ENCODE results near the gene RIPPLY1. TPM values are rescaled to one million over a fixed set of nuclear protein-coding genes. Genes with fewer than 3 reads are reported as not detected.

The RIPPLY1 gene
- total and polyA plus RNA-seq, 9 of the 15 experiments (the other 6 are each of a cell fraction or from before 2014, with no cell fraction given), result not detected

DNA sequence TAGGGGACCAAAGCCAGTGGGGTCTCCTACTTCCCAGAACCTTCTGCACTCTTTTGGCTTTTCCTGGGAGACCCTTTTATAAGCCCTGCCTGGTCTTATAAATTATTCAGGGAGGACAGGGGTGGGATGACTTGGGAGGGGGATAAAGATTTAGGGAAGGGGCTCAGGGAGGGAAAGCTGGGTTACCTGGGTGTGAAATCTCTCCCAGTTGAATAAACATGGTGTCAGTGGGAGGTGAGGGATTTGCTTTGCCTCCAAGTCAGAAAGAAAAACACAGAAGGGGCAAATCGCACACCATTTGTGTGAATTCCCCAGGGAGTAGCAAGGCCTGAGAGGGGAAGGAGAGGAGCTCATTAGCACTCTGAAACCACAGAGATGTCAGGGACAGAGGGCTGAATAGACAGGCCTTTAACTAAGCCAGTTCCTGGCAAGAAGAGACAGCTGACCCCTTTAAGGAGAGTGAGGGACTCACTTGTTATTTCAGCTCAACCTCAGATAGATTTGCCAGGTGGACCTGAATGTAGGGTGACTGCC is at the start of gene RIPPLY1 (continued):
- TF ChIP-seq CEBPG (CRISPR knock-in tag; IDR thresholded peaks at IDR 0.05) (no peak), CEBPG (tag; conservative IDR thresholded peaks at IDR 0.05 in 1 of 2, IDR thresholded peaks at IDR 0.05 in 1 of 2) (no peak), DEAF1 (CRISPR knock-in tag; IDR thresholded peaks at IDR 0.05) (no peak)

- Histone ChIP-seq H3K9ac (ENCODE audit: insufficient read depth in 1 of 2, low read depth in 2 of 2, low read length in 2 of 2) (no peak overlapping the region), H3K36me3 (ENCODE audit: control insufficient read depth, insufficient read depth, low read length) (no peaks in the 10 kb centered on the region), H3K4me3 (no peak overlapping the region), H3K4me2 (ENCODE audit: insufficient read depth, low read length) (no peak overlapping the region), H3K27ac (ENCODE audit: extremely low read depth, low read depth, low read length) (no peak overlapping the region), H4K20me1 (replicated peaks; ENCODE audit: control insufficient read depth, insufficient read depth, low read length) (no peaks in the 10 kb centered on the region), H3K9me3 (replicated peaks; ENCODE audit: control insufficient read depth, insufficient read depth, low read depth, low read length) (no peaks in the 10 kb centered on the region), H3K4me1 (replicated peaks in 1 of 2; ENCODE audit: control insufficient read depth in 2 of 2, insufficient read depth in 2 of 2, low read length in 2 of 2) (no peaks in the 10 kb centered on the region), H3K9me1 (ENCODE audit: control insufficient read depth, insufficient read depth, low read length) (no peaks in the 10 kb centered on the region), H3K27me3 (ENCODE audit: control insufficient read depth in 2 of 2, insufficient read depth in 2 of 2, low read length in 2 of 2) (no peaks in the 10 kb centered on the region), H2AFZ (ENCODE audit: low read depth, low read length) (no peak overlapping the region), H3K79me2 (ENCODE audit: control insufficient read depth, insufficient read depth, low read length) (no peaks in the 10 kb centered on the region)
- FAIRE-seq (no peak), DNase-seq (ENCODE audit: extremely low read depth in 1 of 4, low spot score in 3 of 4) (no peak), ATAC-seq (no peak)
- no peak for TF ChIP-seq CCAR2 (IDR thresholded peaks at IDR 0.05; ENCODE audit: low read depth, low read length)
- TF ChIP-seq HDAC1 (IDR thresholded peaks at IDR 0.05), result no peak
- no peak for TF ChIP-seq PPARD (CRISPR knock-in tag; IDR thresholded peaks at IDR 0.05)
- TF ChIP-seq ZNF639 (CRISPR knock-in tag; conservative IDR thresholded peaks at IDR 0.05 in 1 of 2, IDR thresholded peaks at IDR 0.05 in 1 of 2), result no peak
- no peak for TF ChIP-seq FOXP1 (CRISPR knock-in tag; IDR thresholded peaks at IDR 0.05)
- TF ChIP-seq ZNF408 (CRISPR knock-in tag; IDR thresholded peaks at IDR 0.05; ENCODE audit: low read depth), result no peak
- ChIA-PET CTCF (ENCODE audit: low intra/inter-chr PET ratio) (interaction anchor here (0.8 to 0.9 kb wide), 2 partner anchors 54 to 58 kb away, joined by 3 read pairs; no protein-coding TSS in a partner anchor), POLR2A (no interaction called here)
- intact Hi-C loops (cut with micrococcal nuclease) (loop anchor here (2.0 kb wide), 1 partner anchor 58 kb away; no protein-coding TSS in a partner anchor), in situ Hi-C loops (cut with MboI) (no loop called here)
- 0% methylated on average over 2 of the region's 2 CpGs for WGBS (ENCODE audit: insufficient coverage, low coverage, missing lambda C conversion rate)
- no TSS peak for BruUV-seq (replicated peaks)
Measured at GRCh38 chrX:106952538-106952937, 49.4 kb upstream of the RIPPLY1 start.
